HEK293 (cell line): ENCODE results near the gene PDE10A.

Source experiments
- CTCF ChIA-PET: fragments of 350-600 bp; formaldehyde crosslinking; extraction: SDS; loops from one replicate; lab custom pipeline; 2021; ENCODE audit warnings: antibody characterized with exemption; lab: Yijun Ruan, JAX
- POLR2A ChIA-PET: fragments of 300-600 bp; formaldehyde crosslinking; extraction: SDS; loops from one replicate; lab custom pipeline; 2020; ENCODE audit warnings: antibody characterized with exemption, inconsistent platforms; lab: Yijun Ruan, JAX
- H3K27ac ChIP-seq: fragments of 200-500 bp; sonication (Bioruptor generic); 2 replicates; pipeline ENCODE4 v1.5.1; 2014; ENCODE audit warnings: low read depth, low read length, control low read depth, inconsistent platforms; ENCODE audit errors: extremely low read depth
- H3K36me3 ChIP-seq, 2 experiments: fragments of 200-500 bp in 1 of 2; sonication (Bioruptor generic) in 1 of 2; 1 replicate in 1 of 2; 2 replicates in 1 of 2; pipeline ENCODE4 v1.5.1; 2014 to 2017; ENCODE audit warnings: inconsistent platforms in 2 of 2, low read length in 2 of 2; ENCODE audit not compliant: control insufficient read depth in 2 of 2, insufficient read depth in 1 of 2
- H3K4me1 ChIP-seq: fragments of 200-500 bp; sonication (Bioruptor generic); 2 replicates; pipeline ENCODE4 v1.5.1; 2014; ENCODE audit warnings: mild to moderate bottlenecking, low read length, inconsistent platforms; ENCODE audit not compliant: control insufficient read depth, insufficient read depth
- H3K4me3 ChIP-seq: 2 replicates; pipeline ENCODE4 v1.5.1; 2011; ENCODE audit warnings: low read depth, mild to moderate bottlenecking, control low read depth, low read length, moderate library complexity
- H3K9me3 ChIP-seq: fragments of 200-500 bp; sonication (Bioruptor generic); 2 replicates; pipeline ENCODE4 v1.5.1; 2014; ENCODE audit warnings: low read depth, low read length, inconsistent platforms; ENCODE audit not compliant: control insufficient read depth, insufficient read depth
- GLIS1 ChIP-seq: fragments of 450-650 bp; formaldehyde crosslinking; IDR thresholded peaks from 2 replicates; pipeline ENCODE4 v1.5.1; 2016; ENCODE audit warnings: missing biosample characterization, missing genetic modification characterization
- IKZF3 ChIP-seq: fragments of 450-650 bp; IDR thresholded peaks from 2 replicates; pipeline ENCODE4 v1.5.0; 2018; ENCODE audit warnings: missing biosample characterization, mild to moderate bottlenecking, missing genetic modification characterization, moderate library complexity
- OSR2 ChIP-seq: fragments of 450-650 bp; formaldehyde crosslinking; IDR thresholded peaks from 2 replicates; pipeline ENCODE4 v1.5.1; 2016; ENCODE audit warnings: missing biosample characterization, missing genetic modification characterization
- PRDM1 ChIP-seq: fragments of 450-650 bp; formaldehyde crosslinking; IDR thresholded peaks from 2 replicates; pipeline ENCODE4; 2016; ENCODE audit warnings: missing biosample characterization, missing genetic modification characterization
- PRDM10 ChIP-seq: fragments of 450-650 bp; formaldehyde crosslinking; IDR thresholded peaks from 2 replicates; pipeline ENCODE4 v1.5.1; 2016; ENCODE audit warnings: missing biosample characterization, missing genetic modification characterization
- REPIN1 ChIP-seq: fragments of 450-650 bp; formaldehyde crosslinking; IDR thresholded peaks from 2 replicates; pipeline ENCODE4 v1.5.1; 2017; ENCODE audit warnings: missing biosample characterization, missing genetic modification characterization, low read depth
- SETDB1 ChIP-seq: IDR thresholded peaks from one replicate; pipeline ENCODE4 v1.6.1; 2017; ENCODE audit warnings: mild to moderate bottlenecking, low read length, moderate library complexity, mixed read lengths; ENCODE audit not compliant: insufficient read length
- SP3 ChIP-seq: fragments of 450-650 bp; formaldehyde crosslinking; IDR thresholded peaks from 2 replicates; pipeline ENCODE4 v1.5.1; 2016; ENCODE audit warnings: missing biosample characterization, missing genetic modification characterization
- TSHZ1 ChIP-seq: fragments of 450-650 bp; formaldehyde crosslinking; IDR thresholded peaks from 2 replicates; pipeline ENCODE4 v1.5.1; 2016; ENCODE audit warnings: missing biosample characterization, missing genetic modification characterization, borderline replicate concordance
- ZNF175 ChIP-seq: fragments of 450-650 bp; formaldehyde crosslinking; IDR thresholded peaks from 2 replicates; pipeline ENCODE4 v1.5.1; 2016; ENCODE audit warnings: missing biosample characterization, missing genetic modification characterization
- ZNF19 ChIP-seq: fragments of 450-650 bp; formaldehyde crosslinking; IDR thresholded peaks from 2 replicates; pipeline ENCODE4; 2016; ENCODE audit warnings: missing biosample characterization, missing genetic modification characterization, low read depth
- ZNF2 ChIP-seq: fragments of 450-650 bp; formaldehyde crosslinking; IDR thresholded peaks from 2 replicates; pipeline ENCODE4 v1.5.1; 2016; ENCODE audit warnings: missing biosample characterization, missing genetic modification characterization
- ZNF274 ChIP-seq, 2 experiments: fragments of 200-500 bp in 1 of 2; fragments of 450-650 bp in 1 of 2; sonication (Bioruptor generic) in 1 of 2; formaldehyde crosslinking in 1 of 2; IDR thresholded peaks; 2 replicates each; pipeline versions ENCODE4 v1.5.1 to v1.6.1; 2014 to 2016; ENCODE audit warnings: borderline replicate concordance in 1 of 2, inconsistent platforms in 1 of 2, low read length in 1 of 2, missing biosample characterization in 1 of 2, missing genetic modification characterization in 1 of 2
- ZNF433 ChIP-seq: fragments of 450-650 bp; formaldehyde crosslinking; IDR thresholded peaks from 2 replicates; pipeline ENCODE4 v1.5.1; 2016; ENCODE audit warnings: missing biosample characterization, missing genetic modification characterization, low read depth
- ZNF596 ChIP-seq: fragments of 450-650 bp; IDR thresholded peaks from 2 replicates; pipeline ENCODE4 v1.5.0; 2018; ENCODE audit warnings: missing biosample characterization, mild to moderate bottlenecking, missing genetic modification characterization, moderate library complexity
- ZNF629 ChIP-seq: fragments of 450-650 bp; formaldehyde crosslinking; IDR thresholded peaks from 2 replicates; pipeline ENCODE4 v1.5.1; 2017; ENCODE audit warnings: missing biosample characterization, missing genetic modification characterization
- ZNF747 ChIP-seq: fragments of 450-650 bp; formaldehyde crosslinking; IDR thresholded peaks from 2 replicates; pipeline ENCODE4 v1.5.1; 2016; ENCODE audit warnings: missing biosample characterization, missing genetic modification characterization
- ZSCAN18 ChIP-seq: fragments of 450-650 bp; formaldehyde crosslinking; IDR thresholded peaks from 2 replicates; pipeline ENCODE4 v1.5.1; 2016; ENCODE audit warnings: missing biosample characterization, missing genetic modification characterization

PDE10A gene

GRCh38 chr6:165701005-165701404 lies 38.0 kb upstream of the PDE10A start (continued):
- no peak for TF ChIP-seq ZSCAN18 (tag by site-specific recombination)
- no peak for TF ChIP-seq ZNF19 (tag by site-specific recombination)
- no peak for TF ChIP-seq ZNF2 (tag by site-specific recombination)
- no peak for TF ChIP-seq REPIN1 (tag by site-specific recombination)
- TF ChIP-seq ZNF433 (tag by site-specific recombination), result no peak
- TF ChIP-seq ZNF175, result no peak
- TF ChIP-seq ZNF274 (IDR thresholded peaks at IDR 0.05; ENCODE audit: low read length), result no peak
- TF ChIP-seq ZNF274 (tag by site-specific recombination; IDR thresholded peaks at IDR 0.05; ENCODE audit: borderline replicate concordance), result no peak
- TF ChIP-seq GLIS1 (tag by site-specific recombination), result no peak
- no peak for TF ChIP-seq PRDM10
- TF ChIP-seq ZNF596 (tag by site-specific recombination), result no peak
- TF ChIP-seq ZNF629 (tag by site-specific recombination), result no peak

GRCh38 chr6:165698868-165699267 lies 35.8 kb upstream of the PDE10A start:
- TF ChIP-seq TSHZ1 (tag by site-specific recombination) (no peak), SETDB1 (peak; percentile 66), SP3 (tag by site-specific recombination) (no peak)
- POLR2A ChIA-PET, result no interaction called here
- Histone ChIP-seq H3K27ac (no peak overlapping the region), H3K4me1 (no peaks in the 10 kb centered on the region), H3K4me3 (no peak overlapping the region), H3K9me3 (peaks cover 2% of the 10 kb centered on the region; the same call in 1 of the 2 replicates), H3K36me3 (no peaks in the 10 kb centered on the region)
- CTCF ChIA-PET, result interaction anchor here (0.7 kb wide), 1 partner anchor 264 kb away, joined by 3 read pairs; no protein-coding TSS in a partner anchor

GRCh38 chr6:165697171-165697570 lies 34.1 kb upstream of the PDE10A start:
- Histone ChIP-seq H3K4me1 (no peaks in the 10 kb centered on the region; the same call in 1 of the 2 replicates), H3K36me3 (no peaks in the 10 kb centered on the region), H3K9me3 (peaks cover 2% of the 10 kb centered on the region; the same call in 1 of the 2 replicates)
- POLR2A ChIA-PET, result no interaction called here
- TF ChIP-seq ZNF747 (tag by site-specific recombination), result no peak
- TF ChIP-seq IKZF3 (tag by site-specific recombination), result no peak
- TF ChIP-seq OSR2, result no peak
- TF ChIP-seq PRDM1 (tag by site-specific recombination), result no peak
- TF ChIP-seq, all 188 proteins: peak for 0
- H3K27ac ChIP-seq, result no peak overlapping the region
- CTCF ChIA-PET, result no interaction called here
- no peak overlapping the region for H3K4me3 ChIP-seq
